Stimulated activated CD4-positive, alpha-beta T cell treated with anti-CD3 and anti-CD28 coated beads, Interleukin-1b, Interleukin-23, amount 100 ng/mL, for 1 hour (primary cell): Measurements from ENCODE around the gene LAMA4.
"Not testable (repeated sequence)": the region's sequence is repeated elsewhere in the genome, so short reads cannot be mapped to it uniquely, and the experiment has no call there.

ENCODE experiments used
- DNase-seq, 2 donors: peaks; one replicate each; pipeline ENCODE4 v3.0.0-alpha.2; 2020; ENCODE audit warnings: low read depth in 2 of 2

The LAMA4 gene

GRCh38 chr6:112153926-112154607, 100.3 kb downstream of the LAMA4 start:
- DNase-seq = no peak

GRCh38 chr6:112150363-112150762, 104.0 kb downstream of the LAMA4 start:
- DNase-seq = no peak

DNA sequence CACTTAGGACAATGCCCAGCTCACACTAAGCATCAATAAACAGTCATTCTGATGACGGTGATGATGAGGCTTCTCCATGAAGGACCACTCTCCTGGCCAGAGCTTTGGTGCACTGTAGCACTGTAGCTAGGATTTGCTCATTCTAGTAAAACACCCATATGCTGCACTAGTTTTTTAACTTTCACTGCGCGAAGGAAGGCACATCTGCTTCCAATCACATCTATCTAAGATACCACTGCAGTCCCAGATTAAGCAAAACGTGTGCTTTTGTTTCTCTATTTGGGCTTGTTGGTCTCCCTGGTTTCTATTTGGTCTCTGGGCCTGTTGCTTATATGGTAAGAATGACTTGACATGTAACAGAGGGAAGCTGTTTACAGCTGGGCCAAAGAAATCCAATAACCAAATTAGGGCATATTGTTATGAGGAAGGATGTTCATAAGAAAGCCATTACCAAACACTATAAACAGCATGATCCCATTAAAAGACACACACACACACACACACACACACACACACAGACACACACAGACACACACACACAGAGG, 104.6 kb downstream of the LAMA4 start:
- no peak for DNase-seq

DNA sequence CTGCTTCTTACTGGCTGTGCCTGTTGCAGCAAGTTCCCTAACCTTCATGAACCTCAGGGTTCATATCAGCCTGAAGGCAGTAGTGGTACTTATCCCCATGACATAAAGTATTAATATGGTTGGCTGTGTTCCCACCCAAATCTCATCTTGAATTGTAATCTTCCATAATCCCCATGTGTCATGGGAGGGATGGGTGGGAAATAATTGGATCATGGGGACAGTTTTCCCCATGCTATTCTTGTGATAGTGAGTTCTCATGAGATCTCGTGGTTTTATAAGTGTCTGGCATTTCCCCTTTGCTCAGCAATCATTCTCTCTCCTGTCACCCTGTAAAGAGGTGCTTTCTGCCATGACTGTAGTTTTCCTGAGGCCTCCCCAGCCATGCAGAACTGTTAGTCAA, 105.1 kb downstream of the LAMA4 start:
- DNase-seq = no peak

DNA sequence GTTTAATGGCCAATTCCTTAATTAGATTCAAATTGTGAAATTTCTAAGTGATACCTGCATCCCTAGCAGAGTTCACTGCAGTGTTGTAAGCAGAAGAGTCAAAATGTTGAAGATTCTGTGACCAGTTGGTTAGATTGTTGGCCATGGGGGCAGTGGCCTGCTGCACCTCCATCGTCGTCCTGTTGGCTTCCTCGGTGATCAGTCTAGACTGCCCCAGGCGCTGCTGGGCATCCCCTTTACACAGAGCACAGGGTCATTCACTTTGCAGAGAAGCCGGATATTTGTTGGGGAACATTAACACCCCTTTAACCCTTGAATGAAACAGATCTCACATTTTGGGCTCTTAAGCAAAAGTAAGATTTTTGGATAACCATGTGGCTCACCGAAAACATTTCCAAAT, 106.3 kb downstream of the LAMA4 start:
- no peak for DNase-seq

- DNase-seq = no peak
Measured at GRCh38 chr6:112145080-112145573, 109.2 kb downstream of the LAMA4 start.

- DNase-seq = no peak
Measured at GRCh38 chr6:112144145-112144926, 110.0 kb downstream of the LAMA4 start.

GRCh38 chr6:112141707-112142106, 112.7 kb downstream of the LAMA4 start:
- DNase-seq = no peak

DNA sequence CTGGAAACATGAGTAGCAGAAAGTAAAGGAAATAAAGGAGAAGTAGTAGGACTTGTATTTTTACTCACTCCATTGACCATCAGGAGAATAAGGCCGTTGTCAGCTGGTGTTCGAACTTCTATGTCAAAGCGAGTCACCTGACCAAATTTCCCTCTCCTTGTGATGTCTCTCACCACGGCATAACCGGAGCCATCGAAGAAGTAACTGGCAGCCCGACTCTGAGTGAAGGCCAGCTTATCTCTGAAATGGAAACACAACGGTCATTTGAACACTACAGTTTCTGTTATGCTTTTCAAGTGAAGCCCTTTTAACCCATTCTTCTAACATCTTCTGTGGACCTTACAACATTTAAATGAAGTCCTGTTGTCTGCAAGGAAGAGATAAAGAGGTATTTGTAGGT, 115.3 kb downstream of the LAMA4 start:
- DNase-seq = no peak

DNA sequence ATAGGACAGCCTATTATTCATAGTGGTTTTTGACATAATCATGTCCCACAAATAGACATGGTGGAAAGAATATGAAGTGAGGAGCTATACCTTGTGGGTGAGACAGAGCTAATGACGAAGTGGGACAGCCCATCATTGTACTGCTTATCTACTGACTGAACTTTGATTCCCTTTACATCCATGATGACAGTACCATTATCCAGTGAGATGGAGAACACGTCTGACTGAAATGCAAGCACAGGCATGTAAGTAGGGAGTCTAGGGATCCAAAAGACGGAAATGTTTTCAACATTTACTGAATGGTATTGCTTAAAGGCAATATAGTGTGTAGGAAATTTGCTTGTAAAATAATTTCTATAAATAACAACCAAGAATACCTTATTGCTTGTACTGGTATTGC, 123.5 kb downstream of the LAMA4 start:
- no peak for DNase-seq

DNA sequence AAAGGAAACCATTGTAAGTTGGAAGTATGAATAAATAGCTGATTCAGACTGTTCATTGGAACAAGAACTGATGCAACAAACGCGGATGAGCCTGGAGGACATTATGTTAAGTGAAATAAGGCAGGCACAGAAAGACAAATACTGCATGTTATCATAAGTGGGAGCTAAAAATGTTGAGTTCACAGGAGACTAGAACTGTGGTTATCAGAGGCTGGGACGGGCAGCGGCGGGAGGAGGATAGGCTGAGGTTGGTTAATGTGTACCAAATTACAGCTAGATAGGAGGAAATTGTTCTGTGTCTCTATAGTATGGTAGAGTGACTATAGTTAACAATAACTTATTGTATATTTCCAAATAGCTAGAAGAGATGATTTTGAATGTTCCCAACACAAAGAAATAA, 126.2 kb downstream of the LAMA4 start:
- DNase-seq = no peak

DNA sequence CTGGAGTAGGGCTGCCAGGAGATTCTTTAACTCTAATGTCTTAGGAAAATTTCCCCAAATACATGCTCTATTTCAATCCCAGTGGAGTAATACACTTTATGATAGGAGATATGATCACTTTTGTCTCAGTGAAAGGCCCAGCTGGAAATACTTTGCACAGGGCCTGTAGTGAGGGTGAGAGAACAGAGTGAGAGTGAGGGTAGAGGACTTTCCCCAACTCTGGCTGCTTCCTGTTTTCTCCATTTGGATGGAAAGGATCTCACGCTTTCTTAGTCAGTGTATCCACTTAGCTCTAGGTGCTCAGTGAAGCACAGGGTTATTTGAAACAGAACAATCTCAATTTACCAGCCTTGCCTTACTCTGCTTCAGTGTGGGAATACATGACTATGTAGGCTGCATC, 130.4 kb downstream of the LAMA4 start:
- DNase-seq = no peak

DNA sequence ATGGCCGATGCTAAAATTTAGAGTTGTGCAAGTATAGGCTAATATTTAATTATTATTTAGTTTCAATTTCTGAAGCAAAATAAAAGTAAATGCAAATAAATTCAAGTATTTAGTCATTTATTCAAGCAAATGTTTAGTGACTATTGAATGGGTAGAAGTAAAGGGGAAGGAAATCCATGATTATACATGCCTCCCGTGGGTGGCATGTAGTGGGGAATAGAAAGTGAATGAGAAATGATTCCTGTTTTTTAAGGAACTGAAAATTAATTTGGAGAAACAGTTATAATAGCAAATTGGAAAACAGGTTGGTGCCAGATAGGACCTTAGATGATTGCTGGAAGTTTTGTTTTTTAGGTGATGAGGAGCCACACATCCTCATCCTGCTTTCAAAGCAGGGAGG, 131.6 kb downstream of the LAMA4 start:
- no peak for DNase-seq

GRCh38 chr6:112118034-112118433, 136.3 kb downstream of the LAMA4 start:
- DNase-seq = no peak

DNA sequence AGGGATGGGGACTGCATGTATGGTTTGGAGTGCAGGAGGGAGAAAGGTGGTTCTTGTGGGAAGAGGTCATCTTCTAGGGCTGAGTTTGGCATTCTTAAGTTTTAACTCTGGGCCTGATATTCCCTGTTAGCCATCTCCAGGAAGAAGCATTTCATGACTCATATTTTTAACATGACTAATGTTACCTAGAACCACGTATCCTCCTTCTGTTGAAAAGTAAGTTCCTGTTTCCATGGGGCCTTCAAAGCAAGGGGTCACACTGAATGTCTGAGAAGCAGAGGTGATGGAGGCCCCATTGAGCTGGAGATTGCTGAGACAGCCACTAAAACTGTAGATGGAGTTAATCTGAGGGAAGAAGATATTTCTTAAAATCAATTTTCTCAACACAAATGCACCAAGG, 136.8 kb downstream of the LAMA4 start:
- no peak for DNase-seq

DNA sequence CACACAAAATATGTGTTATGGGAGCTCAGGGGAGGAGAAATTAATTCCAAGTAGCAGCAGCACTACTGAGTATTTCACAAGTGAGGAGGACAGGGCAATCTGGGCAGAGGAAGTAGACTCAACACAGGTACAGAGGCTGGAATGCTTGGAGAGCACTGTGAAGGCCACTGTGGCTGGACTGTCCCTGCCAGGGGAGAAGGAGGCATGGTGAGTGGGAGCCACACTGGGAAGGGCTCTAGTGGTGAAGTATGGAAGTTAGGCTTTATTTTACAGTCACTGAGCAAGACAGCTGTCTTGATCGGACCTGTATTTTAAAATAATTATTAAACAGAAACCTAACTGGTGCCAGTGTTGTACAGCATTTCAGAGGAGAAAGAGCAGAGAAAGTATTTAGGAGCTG, 138.1 kb downstream of the LAMA4 start:
- DNase-seq = no peak

GRCh38 chr6:112114577-112115223, 139.7 kb downstream of the LAMA4 start:
- DNase-seq = no peak

GRCh38 chr6:112113918-112114317, 140.4 kb downstream of the LAMA4 start:
- no peak for DNase-seq

GRCh38 chr6:112113431-112113830, 140.9 kb downstream of the LAMA4 start:
- DNase-seq = no peak

- no peak for DNase-seq
Measured at GRCh38 chr6:112109262-112109661, 145.1 kb downstream of the LAMA4 start.

DNA sequence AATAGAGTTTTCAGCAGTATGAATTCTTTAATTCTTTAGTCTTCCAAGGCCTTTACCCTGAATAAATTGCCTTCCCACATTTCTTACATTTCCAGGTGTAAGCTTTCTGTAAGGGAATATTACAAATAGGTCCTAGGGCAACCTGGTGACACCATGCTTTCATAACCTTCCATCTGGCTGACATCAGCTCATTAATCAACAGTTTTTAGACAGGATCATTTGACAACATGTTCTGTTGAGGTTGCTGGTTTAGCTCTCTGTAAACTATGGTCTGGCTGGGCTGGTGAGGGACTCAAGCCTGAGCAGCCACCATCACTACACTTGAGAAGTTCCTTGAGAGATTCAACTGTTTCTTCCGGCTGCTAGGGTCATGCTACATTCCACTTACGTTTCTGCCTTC, 147.8 kb downstream of the LAMA4 start:
- no peak for DNase-seq

GRCh38 chr6:112106026-112106425, 148.3 kb downstream of the LAMA4 start:
- DNase-seq = not testable (repeated sequence)

GRCh38 chr6:112100561-112100960, 153.8 kb downstream of the LAMA4 start:
- no peak for DNase-seq
